ENCODE results near the gene DNER. TPM values are rescaled to one million over a fixed set of nuclear protein-coding genes. Genes with fewer than 3 reads are reported as not detected.

Gene DNER
- total RNA-seq, 1 experiment from 2014 or later = 0.28 TPM

DNA sequence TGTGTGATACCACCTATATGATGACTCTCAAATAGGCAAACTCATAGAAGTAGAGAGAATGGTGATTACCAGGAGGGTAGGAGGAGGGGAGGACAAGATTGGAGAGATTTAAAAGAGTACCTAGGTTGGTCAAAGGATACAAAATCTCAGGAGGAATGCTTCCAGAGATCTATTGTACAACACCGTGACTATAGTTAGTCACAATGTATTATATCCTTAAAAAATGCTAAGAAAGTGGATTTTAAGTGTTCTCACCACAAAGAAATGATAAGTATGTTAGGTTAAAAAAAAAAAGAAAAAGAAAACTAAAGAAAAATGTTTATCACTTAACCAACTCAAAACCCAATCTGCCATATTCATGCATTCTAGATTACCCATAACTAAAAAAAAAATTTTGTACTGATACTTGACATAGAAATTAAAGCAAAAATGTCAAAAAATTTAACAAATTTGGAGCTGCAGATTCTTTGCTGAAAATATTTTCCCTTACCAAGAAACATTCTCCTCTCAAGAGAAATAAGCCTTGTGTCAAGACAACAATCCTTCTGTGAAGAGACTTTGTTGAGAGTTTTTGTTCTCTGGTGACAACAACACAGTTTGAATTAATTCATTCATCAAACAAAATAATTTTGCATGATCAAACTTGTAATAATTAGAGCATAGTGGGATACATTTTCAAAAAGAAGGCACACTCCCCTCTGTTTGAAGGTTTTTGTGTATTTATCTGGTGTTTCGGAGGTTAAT lies 213.1 kb downstream of the DNER start:
- H3K27me3 ChIP-seq (ENCODE audit: insufficient read depth, low read depth) = no peaks in the 10 kb centered on the region
- BruUV-seq (replicated peaks) = no TSS peak
- no peak for DNase-seq
- no peak overlapping the region for H3K27ac ChIP-seq
- no peak overlapping the region for H2AFZ ChIP-seq
- H3K4me3 ChIP-seq = no peak overlapping the region
- no peaks in the 10 kb centered on the region for H3K36me3 ChIP-seq (ENCODE audit: low read depth)
- POLR2A ChIA-PET (ENCODE audit: unreplicated experiment) = no interaction called here
- H3K79me2 ChIP-seq (ENCODE audit: low read depth) = no peaks in the 10 kb centered on the region
- H3K4me2 ChIP-seq = no peak overlapping the region
- TF ChIP-seq EZH2 (IDR thresholded peaks at IDR 0.05; ENCODE audit: low read depth) = no peak
- TF ChIP-seq, protein P1, sequence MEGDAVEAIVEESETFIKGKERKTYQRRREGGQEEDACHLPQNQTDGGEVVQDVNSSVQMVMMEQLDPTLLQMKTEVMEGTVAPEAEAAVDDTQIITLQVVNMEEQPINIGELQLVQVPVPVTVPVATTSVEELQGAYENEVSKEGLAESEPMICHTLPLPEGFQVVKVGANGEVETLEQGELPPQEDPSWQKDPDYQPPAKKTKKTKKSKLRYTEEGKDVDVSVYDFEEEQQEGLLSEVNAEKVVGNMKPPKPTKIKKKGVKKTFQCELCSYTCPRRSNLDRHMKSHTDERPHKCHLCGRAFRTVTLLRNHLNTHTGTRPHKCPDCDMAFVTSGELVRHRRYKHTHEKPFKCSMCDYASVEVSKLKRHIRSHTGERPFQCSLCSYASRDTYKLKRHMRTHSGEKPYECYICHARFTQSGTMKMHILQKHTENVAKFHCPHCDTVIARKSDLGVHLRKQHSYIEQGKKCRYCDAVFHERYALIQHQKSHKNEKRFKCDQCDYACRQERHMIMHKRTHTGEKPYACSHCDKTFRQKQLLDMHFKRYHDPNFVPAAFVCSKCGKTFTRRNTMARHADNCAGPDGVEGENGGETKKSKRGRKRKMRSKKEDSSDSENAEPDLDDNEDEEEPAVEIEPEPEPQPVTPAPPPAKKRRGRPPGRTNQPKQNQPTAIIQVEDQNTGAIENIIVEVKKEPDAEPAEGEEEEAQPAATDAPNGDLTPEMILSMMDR (conservative IDR thresholded peaks at IDR 0.05) = no peak
- H4K20me1 ChIP-seq (ENCODE audit: insufficient read depth) = no peaks in the 10 kb centered on the region
- H3K9me2 ChIP-seq (ENCODE audit: insufficient read depth) = peaks cover 12% of the 10 kb centered on the region; the same call in 1 of the 2 replicates
- H3F3A ChIP-seq (ENCODE audit: insufficient read depth, low read depth) = no peaks in the 10 kb centered on the region
- CTCF ChIA-PET = no interaction called here
- H3K9me3 ChIP-seq (ENCODE audit: insufficient read depth, low read depth) = no peaks in the 10 kb centered on the region
- no peaks in the 10 kb centered on the region for H3K4me1 ChIP-seq (replicated peaks; ENCODE audit: insufficient read depth)
- intact Hi-C loops (cut with micrococcal nuclease; ENCODE audit: unreplicated experiment) = no loop called here

DNA sequence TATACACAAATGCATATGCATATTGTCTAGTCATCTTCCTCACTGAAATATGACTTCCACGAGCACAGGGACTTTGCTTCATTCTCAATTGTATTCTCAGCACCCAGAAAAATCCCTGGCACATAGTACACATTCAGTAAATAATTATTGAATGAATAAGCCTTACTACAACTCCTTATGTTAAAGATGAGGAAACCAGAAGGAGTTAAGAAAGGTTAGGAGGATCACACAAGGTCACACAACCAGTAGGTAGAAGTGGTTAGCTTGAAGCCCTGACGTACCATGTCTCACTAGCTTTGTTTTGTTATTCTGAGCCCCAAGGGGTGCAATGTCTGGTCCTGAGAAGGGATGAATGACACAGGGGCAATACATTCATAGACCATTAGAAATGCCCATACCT lies 222.3 kb downstream of the DNER start:
- no peak overlapping the region for H3K4me3 ChIP-seq
- TF ChIP-seq, protein P1 (conservative IDR thresholded peaks at IDR 0.05) = no peak
- no peak for TF ChIP-seq EZH2 (IDR thresholded peaks at IDR 0.05; ENCODE audit: low read depth)
- H3K27me3 ChIP-seq (ENCODE audit: insufficient read depth, low read depth) = no peaks in the 10 kb centered on the region
- intact Hi-C loops (cut with micrococcal nuclease; ENCODE audit: unreplicated experiment) = no loop called here
- no TSS peak for BruUV-seq (replicated peaks)
- H3K9me2 ChIP-seq (ENCODE audit: insufficient read depth) = 0 out of 2 replicates have a peak, but pooled peaks cover 4% of the 10 kb centered on the region
- H3K4me1 ChIP-seq (replicated peaks; ENCODE audit: insufficient read depth) = peaks cover 17% of the 10 kb centered on the region
- POLR2A ChIA-PET (ENCODE audit: unreplicated experiment) = no interaction called here
- CTCF ChIA-PET = no interaction called here
- no peaks in the 10 kb centered on the region for H3K36me3 ChIP-seq (ENCODE audit: low read depth)
- no peak for DNase-seq
- H3K79me2 ChIP-seq (ENCODE audit: low read depth) = no peaks in the 10 kb centered on the region
- no peaks in the 10 kb centered on the region for H3K9me3 ChIP-seq (ENCODE audit: insufficient read depth, low read depth)
- H4K20me1 ChIP-seq (ENCODE audit: insufficient read depth) = no peaks in the 10 kb centered on the region
- no peak overlapping the region for H3K4me2 ChIP-seq
- H3F3A ChIP-seq (ENCODE audit: insufficient read depth, low read depth) = peaks cover 15% of the 10 kb centered on the region
- no peak overlapping the region for H3K27ac ChIP-seq
- H2AFZ ChIP-seq = no peak overlapping the region

DNA sequence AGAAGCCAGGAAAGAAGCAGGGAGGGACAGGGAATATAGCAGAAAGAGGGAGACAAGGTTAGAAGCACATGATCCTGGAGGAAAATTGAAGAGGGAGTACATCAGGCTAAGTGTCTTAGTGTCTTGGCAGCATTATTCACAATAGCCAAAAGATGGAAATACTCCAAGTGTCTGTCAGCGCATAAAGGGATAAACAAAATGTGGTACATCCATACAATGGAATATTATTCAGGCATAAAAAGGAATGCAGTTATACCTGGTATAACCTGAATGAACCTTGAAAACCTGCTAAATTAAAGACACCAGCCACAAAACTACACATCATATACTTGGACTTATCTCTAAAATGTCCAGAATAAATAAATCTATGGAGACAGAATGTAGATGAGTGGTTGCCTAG lies 224.2 kb downstream of the DNER start:
- Histone ChIP-seq H3K9me3 (ENCODE audit: insufficient read depth, low read depth) (no peaks in the 10 kb centered on the region), H3K36me3 (ENCODE audit: low read depth) (no peaks in the 10 kb centered on the region), H3K9me2 (ENCODE audit: insufficient read depth) (no peaks in the 10 kb centered on the region), H3K79me2 (ENCODE audit: low read depth) (no peaks in the 10 kb centered on the region), H3K27me3 (ENCODE audit: insufficient read depth, low read depth) (no peaks in the 10 kb centered on the region), H3F3A (ENCODE audit: insufficient read depth, low read depth) (peaks cover 15% of the 10 kb centered on the region), H2AFZ (no peak overlapping the region), H3K4me2 (no peak overlapping the region), H3K4me1 (replicated peaks; ENCODE audit: insufficient read depth) (peaks cover 17% of the 10 kb centered on the region), H3K27ac (no peak overlapping the region), H4K20me1 (ENCODE audit: insufficient read depth) (no peaks in the 10 kb centered on the region), H3K4me3 (no peak overlapping the region)
- ChIA-PET POLR2A (ENCODE audit: unreplicated experiment) (interaction anchor here (0.6 kb wide), 1 partner anchor 82 kb away, joined by 6 read pairs; no protein-coding TSS in a partner anchor), CTCF (no interaction called here)
- DNase-seq = no peak
- no TSS peak for BruUV-seq (replicated peaks)
- TF ChIP-seq EZH2 (IDR thresholded peaks at IDR 0.05; ENCODE audit: low read depth) = no peak
- TF ChIP-seq, protein P1 (conservative IDR thresholded peaks at IDR 0.05) = no peak
- intact Hi-C loops (cut with micrococcal nuclease; ENCODE audit: unreplicated experiment) = no loop called here
